HG03354 (cell line): Measurements from ENCODE around the gene CDCA7.
"Not testable (repeated sequence)": the region's sequence is repeated elsewhere in the genome, so short reads cannot be mapped to it uniquely, and the experiment has no call there.

ENCODE experiments used
- ATAC-seq: cut with Tn5 transposase; IDR thresholded peaks from one replicate; pipeline ENCODE4 v1.9.1; 2021; ENCODE audit warnings: mild to moderate bottlenecking; ENCODE audit not compliant: unreplicated experiment, poor library complexity, severe bottlenecking

The CDCA7 gene

DNA sequence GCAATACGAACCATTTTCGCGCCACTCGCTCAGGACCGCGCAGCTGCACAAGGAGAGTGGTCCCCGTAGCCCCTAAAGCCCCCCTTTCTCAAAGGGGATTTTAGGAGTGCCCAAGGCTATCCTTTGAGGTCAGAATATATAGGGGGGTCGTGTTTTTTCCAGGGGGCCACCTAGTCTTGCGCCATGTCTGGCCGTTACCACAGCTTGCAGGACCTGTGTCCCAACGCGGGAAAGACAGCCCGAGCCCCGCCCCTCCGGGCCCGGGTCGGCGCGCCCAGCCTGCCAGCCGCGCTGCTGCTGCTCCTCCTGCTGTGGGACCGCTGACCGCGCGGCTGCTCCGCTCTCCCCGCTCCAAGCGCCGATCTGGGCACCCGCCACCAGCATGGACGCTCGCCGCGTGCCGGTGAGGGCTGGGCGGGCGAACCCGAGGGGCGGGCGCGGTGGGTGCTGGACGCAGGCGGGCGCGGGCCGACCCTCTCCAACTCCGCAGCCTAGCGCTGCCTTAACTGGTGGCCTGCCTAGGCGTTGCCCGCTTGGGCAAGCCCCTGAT lies at the start of gene CDCA7:
CDCA7 (plus strand) TSS at position 291 of the 550 bp plus-strand sequence; CDS start at position 383, 92 bp downstream.
- ATAC-seq, result peak; percentile 59

- ATAC-seq, result no peak
Measured at GRCh38 chr2:173305303-173305702, 49.4 kb upstream of the CDCA7 start.

DNA sequence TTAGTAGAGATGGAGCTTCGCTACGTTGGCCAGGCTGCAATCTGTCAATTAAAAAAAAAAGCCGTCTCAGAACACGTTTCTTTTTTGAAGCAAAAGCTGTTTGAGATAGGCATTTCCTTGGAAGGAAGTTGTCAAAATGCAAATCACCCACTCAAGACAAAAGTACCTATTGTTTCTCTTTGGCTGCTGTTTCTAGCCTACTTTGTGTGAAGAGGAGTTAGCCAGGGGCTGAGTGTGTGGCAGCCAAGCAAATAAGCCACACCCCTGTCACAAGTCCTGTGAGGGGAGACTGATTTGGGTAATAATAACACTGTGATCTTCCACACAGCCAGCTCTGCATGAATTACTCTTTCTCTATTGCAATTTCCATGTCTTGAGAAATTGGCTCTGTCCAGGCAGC lies 47.4 kb upstream of the CDCA7 start:
- ATAC-seq, result peak; percentile 90

DNA sequence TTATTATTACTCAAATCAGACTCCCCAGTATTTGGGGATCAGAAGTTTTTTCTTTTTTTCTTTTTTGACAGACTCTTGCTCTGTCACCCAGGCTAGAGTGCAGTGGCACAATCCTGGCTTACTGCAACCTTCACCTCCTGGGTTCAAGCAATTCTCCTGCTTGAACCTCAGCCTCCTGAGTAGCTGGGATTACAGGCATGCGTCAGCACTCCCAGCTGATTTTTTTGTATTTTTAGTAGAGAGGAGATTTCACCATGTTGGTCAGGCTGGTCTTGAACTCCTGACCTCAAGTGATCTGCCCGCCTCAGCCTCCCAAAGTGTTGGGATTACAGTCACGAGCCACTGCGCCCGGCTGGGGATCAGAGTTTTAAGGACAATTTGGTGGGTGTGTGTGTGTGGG lies 45.3 kb upstream of the CDCA7 start:
- not testable (repeated sequence) for ATAC-seq

DNA sequence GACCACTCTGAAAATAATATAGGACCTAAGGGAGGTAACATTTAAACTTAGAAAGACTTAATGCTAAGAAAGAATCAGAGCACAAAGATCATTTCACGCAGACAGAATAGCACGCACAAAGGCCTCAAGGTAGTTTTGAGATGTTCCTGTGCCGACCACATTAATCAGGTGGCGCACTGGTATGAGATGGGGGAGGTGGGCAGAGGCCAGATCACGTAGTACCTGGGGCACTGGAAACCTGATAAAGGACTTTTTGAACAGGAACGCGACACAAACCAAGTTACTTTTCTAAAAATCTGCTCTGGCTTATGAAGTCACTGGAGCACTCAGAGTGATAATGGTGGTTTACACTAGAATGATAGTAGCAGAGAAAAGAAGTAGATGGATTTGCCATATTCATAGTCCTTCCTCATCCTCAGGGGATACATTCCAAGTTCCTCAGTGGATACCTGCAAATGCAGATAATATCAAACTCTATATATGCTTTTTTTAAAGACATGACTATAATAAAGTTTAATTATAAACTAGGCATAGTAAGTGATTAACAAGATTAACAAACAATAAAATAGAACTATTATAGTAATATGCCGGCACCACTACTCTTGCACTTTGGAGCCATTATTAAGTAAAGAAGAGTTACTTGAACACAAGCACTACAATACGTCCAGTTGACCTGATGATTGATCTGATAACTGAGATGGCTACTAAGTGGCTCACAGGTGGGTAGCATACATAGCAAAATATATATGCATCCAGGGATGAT lies 42.6 kb upstream of the CDCA7 start:
- ATAC-seq, result no peak

- ATAC-seq, result no peak
Measured at GRCh38 chr2:173323371-173323770, 31.3 kb upstream of the CDCA7 start.

- no peak for ATAC-seq
Measured at GRCh38 chr2:173326806-173327205, 27.9 kb upstream of the CDCA7 start.

DNA sequence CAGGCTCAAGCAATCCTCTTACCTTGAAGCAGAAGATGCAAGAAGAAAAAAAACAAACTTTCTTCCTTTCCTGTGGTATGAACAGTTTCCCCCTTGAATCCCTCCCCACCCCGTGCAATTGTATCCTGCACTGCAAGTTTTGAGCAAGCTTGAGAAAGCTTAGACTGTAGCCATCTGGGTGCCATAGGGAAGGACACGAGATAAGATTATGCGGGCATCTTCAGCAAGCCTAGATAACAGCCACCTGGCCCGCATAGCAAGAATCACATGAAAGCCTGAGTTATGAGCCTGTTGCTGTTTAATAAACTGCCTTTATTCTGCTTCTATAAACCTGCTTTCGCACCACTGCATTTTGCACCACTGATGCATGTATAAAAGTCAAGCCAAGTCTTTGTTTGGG lies 27.3 kb upstream of the CDCA7 start:
- ATAC-seq, result no peak

DNA sequence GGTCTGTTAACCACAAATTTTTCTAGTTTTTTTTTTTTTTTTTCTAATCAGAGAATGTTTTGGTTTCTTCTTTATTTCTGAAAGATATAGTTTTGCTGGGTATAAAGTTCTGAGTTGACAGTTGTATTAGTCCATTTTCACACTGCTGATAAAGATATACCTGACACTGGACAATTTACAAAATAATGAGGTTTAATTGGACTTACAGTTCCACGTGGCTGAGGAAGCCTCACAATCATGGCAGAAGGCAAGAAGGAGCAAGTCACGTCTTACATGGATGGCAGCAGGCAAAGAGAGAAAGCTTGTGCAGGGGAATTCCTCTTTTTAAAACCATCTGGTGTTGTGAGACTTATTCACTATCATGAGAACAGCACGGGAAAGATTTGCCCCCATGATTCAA lies 21.7 kb upstream of the CDCA7 start:
- ATAC-seq, result not testable (repeated sequence)

GRCh38 chr2:173339807-173340206 lies 14.9 kb upstream of the CDCA7 start:
- ATAC-seq, result no peak

DNA sequence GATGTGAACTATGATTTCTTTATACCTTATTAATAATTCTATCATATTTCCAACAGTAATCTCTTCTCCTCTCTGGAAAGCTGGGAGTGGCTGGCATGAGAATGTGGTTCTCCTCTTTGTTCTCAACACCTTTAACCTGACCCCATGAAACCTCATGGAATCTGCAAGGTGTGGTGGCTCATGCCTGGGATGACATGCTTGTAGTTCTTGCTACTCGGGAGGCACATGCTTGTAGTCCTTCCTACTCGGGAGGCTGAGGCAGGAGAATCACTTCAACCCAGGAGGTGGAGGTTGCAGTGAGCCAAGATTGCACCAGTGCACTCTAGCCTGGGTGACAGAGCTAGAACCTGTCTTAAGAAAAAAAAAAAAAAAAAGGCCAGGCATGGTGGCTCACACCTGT lies 10.8 kb upstream of the CDCA7 start:
- no peak for ATAC-seq

- no peak for ATAC-seq
Measured at GRCh38 chr2:173346035-173346434, 8.6 kb upstream of the CDCA7 start.

DNA sequence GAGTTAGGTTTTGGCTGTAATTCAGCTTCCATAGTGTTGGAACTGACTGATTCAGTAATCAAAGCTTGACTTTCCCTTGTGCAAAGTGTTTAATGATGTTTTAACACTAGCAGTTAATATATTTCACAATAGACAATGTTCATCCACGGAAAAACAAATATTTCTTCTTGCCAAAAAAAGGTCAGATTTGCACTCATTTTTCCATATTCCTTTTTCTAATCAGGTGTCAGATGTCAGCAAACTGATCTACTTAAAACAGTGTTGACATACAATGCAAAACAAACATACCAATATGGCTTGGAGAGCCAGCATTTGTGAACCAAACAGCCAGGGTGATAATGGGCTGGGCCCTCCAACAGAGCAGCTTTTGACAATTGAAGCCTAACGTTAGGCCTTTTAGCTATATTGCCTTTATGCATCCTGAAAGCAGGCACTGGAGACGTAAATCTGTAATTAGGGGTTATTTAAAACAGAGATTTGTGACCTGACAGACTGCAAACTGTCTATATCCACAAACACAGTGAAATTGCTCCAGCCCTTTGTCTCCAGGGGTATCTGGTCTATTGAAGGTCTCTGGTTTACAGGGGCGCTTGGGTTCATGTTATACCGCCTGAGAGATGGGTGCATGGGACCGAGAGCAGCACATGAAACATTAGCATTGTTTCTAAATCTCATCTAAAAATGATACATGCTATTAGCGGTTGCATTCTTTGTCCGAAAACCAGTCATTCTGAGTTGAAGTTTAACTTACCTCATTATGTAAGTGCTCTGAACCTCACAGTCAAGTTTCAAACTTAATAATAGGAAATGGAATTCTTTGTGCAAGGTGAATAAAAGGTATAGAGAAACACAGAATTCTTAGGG lies 7.1 kb upstream of the CDCA7 start:
- ATAC-seq, result no peak

DNA sequence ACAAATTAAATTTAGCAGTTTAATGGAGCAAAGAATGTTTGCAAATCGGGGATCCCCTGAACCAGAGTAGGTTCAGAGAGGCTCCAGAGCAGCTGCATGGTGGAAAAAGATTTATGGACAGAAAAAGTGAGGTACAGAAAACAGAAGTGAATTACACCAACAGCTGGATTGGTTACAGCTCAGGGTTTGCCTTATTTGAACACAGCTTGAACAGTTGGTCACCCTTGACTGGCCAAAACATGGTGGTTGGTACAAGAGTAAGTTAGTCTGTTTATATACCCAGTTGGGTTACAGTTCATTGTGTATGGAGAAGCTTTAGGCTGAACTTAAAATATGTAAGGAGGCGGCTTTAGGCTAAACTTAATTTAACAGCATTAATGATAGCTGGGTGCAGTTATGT lies 5.4 kb upstream of the CDCA7 start:
- no peak for ATAC-seq

DNA sequence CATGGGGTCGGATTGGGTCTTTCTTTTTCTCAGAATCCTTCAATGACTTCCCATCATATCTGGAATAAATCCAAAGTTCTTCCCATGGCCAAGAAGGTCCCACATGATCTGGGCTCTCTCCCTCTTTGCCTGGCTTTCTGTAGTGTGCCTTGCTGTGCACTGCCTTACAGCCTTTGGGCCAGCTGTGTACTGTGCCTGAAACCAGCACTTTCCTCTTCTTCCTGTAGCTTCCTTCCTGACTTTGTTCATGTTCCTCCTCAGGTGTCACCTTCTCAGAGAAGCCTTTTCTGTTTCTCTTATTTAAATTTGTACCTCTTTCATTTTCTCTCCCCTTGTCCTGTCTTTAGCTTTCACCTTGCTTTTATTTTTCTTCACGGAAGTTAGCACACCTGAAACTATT lies 4.3 kb upstream of the CDCA7 start:
- no peak for ATAC-seq

DNA sequence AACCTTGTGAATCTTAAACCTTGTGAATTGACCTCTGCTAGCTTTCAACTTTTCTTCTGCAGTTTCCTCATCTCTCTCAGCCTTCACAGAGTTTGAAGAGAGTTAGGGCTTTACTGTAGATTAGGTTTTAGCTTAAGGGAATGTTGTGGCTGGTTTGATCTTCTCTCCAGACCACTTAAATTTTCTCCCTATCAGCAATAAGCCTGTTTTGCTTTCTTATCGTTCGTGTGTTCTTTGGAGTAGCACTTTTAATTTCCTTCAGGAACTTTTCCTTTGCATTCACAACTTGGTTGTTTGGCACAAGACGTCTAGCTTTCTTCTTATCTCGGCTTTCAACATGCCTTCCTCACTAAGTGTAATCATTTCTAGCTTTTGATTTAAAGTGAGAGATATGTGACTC lies 2.8 kb upstream of the CDCA7 start:
- no peak for ATAC-seq

DNA sequence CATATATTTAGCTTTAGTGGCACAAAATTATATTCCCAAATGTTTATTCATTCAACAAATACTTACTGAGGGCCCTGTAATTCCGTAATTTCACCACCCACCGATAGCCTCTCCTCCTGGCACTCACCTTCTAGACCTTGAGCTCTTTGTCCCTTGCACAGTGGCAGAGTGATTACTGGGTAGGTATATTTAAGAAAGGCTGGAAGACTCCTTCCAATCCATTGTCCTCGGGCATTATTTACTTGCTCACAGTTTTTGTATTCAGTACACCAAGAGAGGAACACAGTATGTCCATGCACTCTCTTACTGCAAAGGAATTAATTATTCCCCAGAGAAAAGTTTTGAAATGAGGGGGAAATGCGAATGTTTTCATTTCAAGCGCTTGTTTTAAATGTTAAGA lies 1.1 kb upstream of the CDCA7 start:
- ATAC-seq, result no peak

GRCh38 chr2:173354073-173354581 lies 545 bp upstream of the CDCA7 start:
- peak; percentile 74 for ATAC-seq

GRCh38 chr2:173355132-173355865 lies 627 bp downstream of the CDCA7 start:
- ATAC-seq, result peak; percentile 40
